HG03575 (cell line): Measurements from ENCODE around the gene SAA1.
A peak's percentile ranks its signal among the peaks of the same experiment; 100 is the strongest.
"Not testable (repeated sequence)": the region's sequence is repeated elsewhere in the genome, so short reads cannot be mapped to it uniquely, and the experiment has no call there.

Experiments
- ATAC-seq: cut with Tn5 transposase; IDR thresholded peaks from one replicate; pipeline ENCODE4 v1.9.1; 2021; ENCODE audit not compliant: unreplicated experiment, insufficient number of reproducible peaks, low FRiP score; ENCODE audit errors: extremely low read depth

The SAA1 gene

DNA sequence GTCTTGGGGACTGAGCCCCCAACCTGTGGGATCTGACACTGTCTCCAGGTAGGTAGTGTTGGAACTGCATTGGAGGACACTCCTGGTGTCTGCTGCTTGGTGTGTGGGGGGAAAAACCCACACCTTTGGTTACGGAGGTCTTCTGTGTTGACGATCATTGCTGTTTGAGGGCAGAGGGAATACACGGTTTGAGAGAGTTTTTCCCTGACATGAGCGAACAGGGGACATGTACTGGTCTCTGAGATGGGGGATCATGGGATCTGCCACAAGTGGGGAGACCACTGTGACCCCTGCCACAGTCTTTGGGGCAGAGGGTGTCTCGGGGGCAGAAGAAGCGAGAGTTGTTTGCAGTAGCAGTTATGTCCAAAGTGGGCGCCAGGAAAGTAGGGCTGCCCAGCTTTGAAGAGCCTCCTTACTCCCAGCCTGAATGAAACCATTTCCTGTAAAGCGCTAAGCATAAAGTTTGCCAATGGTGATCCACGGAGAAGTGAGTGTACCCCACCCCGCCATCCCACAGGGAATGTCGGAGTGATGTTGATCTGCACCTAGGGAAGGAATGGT is 12.2 kb upstream of the SAA1 start:
- no peak for ATAC-seq

DNA sequence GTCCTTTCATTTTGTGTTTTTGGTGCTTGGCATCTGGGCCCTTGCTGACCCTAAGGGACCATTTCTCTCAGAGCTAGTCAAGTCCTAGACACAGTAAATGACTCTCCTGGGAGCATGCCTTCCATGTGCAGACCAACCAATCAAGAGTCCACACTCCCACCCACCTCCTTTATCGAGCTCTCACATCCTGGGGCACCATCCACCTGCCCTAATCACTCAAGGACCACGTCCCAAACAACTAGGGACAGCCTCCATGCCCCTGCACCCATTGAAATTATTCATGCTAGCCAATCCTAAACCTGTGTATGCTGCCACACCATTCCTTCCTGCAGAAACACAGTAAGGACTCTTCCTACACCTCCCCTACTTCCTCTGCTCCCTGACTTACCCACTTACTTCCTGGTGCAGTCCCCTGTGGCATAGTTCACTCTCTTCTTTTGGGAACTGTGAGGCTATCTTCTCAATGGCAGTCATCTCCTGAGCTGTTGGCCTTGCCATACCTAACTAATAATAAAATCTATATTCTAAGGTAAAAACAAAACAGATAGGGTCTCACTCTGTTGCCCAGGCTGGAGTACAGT is 11.2 kb upstream of the SAA1 start:
- no peak for ATAC-seq

DNA sequence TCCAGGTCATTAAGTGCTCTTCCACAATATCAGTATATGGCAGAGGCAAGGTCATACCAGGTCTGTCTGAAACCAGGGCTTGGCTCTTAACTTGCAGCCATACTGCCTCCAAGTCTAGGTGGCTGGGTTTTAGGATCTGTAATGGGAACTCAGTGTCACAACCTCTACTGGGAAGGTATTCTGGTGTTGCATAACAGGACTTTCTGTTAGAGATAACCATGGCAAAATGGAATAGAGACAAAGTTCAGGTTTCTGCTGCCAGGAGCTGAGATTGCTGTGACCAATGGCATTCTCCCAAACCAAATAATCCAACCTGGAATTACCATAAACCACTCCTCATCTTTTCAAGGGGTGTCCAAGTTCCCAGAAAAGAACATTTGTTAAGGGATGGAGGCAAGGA is 6.8 kb upstream of the SAA1 start:
- no peak for ATAC-seq

DNA sequence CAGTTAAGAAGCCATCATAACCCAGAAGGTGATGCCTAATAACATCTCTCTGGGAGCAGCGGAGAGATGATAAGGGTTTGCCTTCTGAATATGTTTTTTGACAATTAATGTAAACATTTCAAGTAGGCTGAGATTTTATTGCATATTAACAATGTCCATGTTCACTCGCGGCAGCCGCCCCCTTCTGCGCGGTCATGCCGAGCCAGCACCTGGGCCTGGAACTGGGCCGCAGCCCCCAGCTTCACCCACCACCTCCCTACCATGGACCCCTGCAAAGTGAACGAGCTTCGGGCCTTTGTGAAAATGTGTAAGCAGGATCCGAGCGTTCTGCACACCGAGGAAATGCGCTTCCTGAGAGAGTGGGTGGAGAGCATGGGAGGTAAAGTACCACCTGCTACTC is 4.3 kb upstream of the SAA1 start:
- ATAC-seq = no peak

DNA sequence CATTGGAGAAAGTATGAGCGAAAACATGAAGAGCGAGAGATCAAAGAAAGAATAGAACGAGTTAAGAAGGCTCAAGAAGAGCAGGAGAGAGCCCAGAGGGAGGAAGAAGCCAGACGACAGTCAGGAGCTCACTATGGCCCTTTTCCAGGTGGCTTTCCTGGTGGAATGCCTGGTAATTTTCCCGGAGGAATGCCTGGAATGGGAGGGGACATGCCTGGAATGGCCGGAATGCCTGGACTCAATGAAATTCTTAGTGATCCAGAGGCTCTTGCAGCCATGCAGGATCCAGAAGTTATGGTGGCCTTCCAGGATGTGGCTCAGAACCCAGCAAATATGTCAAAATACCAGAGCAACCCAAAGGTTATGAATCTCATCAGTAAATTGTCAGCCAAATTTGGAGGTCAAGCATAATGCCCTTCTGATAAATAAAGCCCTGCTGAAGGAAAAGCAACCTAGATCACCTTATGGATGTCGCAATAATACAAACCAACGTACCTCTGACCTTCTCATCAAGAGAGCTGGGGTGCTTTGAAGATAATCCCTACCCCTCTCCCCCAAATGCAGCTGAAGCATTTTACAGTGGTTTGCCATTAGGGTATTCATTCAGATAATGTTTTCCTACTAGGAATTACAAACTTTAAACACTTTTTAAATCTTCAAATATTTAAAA is 3.2 kb upstream of the SAA1 start:
- ATAC-seq = not testable (repeated sequence)

DNA sequence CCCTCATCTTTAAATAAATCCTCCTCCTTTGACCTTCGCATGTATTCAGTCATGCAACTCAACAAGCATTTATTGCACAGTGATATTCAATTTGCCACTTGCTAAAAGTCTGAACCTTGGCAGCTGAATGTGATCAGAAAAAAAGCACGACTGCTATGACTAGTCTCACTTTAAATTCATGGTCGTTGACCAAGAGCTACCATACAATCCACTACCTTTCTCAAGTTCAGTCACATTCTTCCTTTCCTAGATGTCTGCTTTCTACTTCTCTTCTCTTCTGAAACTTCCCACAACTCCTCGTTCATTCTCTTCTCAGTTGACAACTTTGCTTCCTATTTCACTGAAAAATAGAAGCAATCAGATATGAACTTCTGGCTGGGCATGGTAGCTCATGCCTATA is 2.0 kb upstream of the SAA1 start:
- ATAC-seq = no peak

DNA sequence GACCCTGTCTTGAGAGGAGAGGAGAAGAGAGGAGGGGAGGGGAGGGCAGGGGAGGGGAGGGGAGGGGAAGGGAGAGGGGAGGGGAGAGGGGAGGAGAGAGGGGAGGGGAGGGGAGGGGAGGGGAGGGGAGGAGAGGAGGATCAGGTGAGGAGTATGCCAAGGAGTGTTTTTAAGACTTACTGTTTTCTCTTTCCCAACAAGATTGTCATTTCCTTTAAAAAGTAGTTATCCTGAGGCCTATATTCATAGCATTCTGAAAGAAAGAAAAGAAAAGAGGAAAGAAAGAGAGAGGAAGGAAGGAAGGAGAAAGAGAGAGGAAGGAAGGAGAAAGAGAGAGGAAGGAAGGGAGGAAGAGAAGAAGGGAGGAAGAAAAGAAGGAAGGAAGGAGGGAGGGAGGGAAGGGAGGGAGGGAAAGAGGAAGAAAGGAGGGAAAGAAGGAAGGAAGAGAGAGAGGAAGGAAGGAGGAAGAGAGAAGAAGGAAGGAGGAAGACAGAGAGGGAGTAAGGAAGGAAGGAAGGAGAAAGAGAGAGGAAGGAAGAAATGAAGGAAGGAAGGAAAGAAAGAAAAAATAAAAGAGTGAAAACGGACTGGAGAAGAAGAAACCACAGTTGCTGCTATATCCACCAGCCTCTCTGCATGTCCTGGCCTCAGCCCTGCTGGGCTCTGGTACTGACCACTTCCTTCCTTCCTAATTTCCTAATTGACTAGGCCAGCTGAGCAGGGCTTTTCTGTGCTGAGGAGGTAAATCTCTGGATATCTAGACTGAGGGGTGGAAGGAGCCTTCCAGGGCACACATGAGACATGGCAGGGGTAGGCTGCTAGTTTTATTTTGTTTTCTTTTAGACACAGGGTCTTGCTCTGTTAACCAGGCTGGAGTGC is 1.1 kb upstream of the SAA1 start:
- ATAC-seq = no peak

DNA sequence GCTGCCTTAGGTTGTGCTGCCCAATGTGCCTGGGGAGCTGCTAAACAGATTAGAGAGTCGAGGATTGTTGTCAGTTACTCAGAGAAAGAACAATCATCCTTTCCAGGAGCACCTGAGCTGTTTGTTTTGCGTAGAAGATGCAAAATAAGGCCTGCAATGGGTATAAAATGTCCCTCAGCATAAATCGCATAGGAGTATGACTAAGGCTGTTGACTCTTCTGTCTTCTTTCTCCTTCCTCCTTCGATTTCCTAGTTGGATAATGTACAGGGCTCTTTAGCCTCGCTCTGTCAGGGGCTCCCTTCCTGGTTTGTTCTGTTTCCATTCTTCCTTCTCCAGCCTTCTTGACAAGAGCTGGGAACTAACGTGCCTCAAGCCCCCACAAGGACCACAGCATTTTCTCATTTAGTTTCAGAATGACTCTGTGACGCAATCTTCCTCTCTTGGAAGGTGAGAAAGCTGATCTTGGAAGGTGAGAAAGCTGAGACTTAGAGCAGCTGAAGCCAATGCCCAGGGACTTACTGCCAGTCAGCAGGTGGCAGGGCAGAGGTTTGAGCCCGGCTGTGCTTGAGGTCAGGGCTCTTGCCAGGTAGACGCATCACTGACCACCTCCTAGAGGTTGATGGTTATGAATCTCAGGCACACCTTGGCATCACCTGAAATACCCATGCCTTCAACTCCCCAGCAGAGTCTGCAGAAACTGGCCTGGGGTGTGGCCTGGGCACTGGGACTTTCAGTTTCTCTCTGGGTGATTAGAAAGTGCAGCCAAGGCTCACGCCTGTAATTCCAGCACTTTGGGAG is 1.5 kb downstream of the SAA1 start:
- not testable (repeated sequence) for ATAC-seq

DNA sequence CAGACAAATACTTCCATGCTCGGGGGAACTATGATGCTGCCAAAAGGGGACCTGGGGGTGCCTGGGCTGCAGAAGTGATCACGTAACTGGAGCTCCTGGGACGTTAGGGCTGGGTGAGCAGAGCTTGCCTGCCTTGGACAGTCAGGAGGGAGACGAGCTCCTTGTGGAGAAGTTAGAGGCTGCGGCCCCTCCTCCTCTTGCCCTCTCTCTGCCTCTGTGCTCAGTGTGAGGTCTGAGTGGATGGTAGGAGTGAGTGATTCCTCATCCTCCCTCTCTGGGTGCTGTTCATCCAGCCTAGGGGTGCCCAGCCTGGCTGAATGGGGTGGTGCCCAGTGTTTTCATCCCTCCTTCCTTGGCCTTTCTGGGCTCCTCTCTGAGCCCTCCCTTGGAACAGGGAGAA is 3.2 kb downstream of the SAA1 start:
- not testable (repeated sequence) for ATAC-seq

DNA sequence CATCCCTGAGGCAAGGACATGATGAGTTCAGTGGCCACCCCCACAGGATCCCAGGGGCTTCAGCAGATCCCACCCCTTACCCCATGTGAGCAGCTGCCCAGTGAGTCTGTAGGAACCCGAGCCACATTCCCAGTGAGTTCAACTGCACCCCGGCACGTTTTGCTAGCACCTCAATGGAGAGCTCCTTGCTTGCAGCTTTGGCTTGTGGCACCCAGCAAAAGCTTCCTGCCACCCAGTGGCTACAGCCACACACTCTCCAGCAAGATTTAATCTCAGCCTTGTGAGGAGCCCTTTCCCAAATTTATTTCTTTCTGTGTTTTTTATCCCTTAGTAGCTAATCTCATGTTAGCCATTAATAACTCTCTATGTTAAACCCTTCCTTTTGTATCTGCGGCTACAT is 4.0 kb downstream of the SAA1 start:
- no peak for ATAC-seq

DNA sequence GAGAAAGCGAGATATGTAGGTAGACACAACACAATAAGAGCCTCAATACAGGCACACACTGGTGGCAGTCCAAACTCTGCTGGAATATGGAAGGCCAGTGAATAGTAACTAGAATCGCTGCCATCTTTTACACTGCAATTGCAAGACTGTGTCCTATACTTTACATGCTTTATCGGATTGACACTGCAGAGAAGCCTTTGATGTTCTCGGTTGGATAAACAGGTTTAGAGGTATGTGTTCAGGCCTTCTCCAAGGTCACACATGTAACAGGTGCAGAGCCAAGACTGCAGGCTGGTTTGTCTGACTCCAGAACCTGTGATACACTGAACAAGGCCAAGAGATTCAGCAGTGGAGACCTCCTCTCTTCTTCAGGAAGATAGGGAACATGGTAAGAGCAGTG is 5.1 kb downstream of the SAA1 start:
- ATAC-seq = no peak

DNA sequence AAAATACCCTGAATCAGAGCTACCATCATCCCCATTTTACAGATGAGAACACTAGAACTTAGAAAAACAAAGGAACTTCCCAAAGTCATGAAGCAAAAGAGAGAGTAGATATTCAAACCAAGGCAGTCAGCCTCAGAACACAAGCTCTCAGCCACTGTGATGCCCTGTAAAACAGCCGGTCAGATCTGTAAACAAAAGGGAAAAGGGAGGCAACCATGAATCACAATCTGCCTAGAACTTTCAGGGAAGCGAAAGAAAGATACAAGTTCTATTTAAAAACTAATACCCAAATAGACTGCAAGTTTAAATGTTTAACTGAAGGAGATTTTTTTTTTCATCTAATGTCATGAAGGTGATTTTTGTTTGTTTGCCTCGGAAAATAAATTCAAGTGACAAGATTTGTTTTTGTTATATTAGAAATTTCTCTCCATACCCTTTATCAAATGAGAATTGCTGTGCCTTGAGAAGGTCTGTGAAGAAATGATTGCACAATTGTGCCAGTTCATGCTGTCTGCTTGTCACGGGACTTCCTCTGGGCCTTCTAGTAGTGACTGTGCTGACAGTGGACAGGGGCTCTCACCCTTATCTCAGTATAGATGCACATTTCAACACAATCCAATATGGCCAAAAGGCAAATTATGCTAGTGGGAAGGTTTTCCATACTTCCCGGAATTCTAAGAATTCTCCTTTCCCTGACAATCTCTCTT is 11.7 kb downstream of the SAA1 start:
- no peak for ATAC-seq

DNA sequence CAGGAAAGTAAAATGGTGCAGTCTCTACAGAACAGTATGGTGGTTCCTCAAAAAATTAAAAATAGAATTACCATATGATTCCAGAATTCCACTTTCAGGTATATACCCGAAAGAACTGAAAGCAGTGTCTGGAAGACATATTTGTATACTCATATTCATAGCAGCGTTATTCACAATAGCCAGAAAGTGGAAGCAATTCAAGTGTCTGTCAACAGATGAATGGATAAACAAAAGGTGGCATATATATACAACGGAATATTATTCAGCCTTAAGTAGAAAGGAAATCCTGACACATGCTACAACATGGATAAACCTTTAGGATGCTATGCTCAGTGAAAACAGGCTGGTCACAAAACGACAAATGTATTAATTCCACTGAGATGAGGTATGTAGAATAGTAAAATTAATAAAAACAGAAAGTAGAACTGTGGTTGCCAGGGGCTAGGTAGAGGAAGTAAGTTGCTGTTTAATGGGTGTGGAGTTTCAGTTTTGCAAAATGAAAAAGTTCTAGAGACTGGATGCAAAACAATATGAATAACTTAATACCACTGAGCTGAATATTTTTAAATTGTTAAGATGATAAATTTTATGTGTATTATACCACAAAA is 14.5 kb downstream of the SAA1 start:
- ATAC-seq = peak; percentile 63

DNA sequence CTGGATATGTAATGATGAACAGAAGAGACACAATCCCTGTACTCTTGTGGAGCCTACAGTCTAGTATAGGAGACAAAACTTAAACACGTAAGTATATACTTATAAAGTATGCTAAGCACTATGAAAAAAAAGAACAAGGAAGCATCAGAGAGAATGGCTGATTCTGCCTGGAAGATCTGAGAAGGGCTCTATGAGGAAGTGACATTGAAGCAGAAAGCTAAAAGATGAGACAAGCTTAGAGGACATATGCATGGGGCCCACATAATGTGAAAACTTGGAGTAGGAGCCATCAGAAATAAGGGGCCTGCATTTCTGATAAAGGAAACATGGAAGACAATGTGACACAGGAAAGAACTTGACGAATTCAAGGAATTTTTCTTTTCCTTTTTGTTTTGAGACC is 16.6 kb downstream of the SAA1 start:
- ATAC-seq = no peak

DNA sequence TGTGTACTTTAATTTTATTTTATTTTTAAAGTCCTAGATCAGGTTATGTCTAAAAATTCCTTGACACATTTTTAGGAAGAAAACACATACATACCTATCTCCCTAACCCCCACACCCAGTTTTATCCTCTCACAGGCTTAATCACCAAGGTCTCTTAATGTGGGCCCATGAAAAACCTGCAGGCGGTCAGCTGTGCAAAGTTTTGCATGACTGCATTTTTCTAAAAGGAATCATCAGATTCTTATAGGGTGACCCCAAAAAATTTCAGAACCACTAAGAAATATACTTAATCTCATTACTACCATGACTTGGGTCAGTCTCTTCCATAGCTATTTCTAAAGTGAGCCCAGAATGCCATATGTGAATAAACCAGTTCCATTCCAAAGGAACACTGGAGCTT is 19.8 kb downstream of the SAA1 start:
- no peak for ATAC-seq

DNA sequence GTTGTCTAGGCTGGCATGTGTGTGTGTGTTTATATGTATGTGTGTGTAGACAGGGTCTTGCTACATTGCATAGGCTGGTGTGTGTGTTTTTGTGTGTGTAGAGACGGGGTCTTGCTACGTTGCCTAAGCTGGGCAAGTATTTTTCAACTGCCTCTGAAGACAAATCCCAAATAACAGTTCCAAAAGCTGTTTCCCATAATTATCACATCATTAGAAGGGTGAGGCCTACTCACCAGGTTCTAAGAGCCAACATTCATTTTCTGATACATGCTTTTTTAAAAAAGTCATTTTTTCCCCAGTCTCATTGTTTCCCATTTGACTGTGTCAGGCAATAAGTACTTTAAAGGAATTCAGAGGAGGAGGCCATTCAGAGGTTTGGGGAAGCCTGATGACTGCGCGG is 22.8 kb downstream of the SAA1 start:
- ATAC-seq = no peak

DNA sequence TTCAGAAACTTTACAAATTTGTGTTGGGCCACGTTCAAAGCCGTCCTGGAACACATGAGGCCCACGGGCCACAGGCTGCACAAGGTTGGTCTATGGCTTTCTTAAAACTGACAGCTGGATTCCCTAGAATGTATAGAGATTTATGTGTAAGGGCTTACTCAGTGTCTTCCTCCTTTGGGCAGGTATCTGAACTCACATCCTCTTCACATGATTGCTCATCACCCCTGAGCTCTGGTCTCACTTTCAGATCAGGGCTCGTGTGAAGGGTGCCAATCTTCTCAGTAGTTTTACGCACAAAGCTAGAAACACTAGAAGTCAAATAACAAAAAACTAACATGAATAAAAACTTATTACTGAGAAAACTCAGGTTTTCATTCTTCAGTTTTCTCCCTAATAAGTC is 28.8 kb downstream of the SAA1 start:
- ATAC-seq = no peak

DNA sequence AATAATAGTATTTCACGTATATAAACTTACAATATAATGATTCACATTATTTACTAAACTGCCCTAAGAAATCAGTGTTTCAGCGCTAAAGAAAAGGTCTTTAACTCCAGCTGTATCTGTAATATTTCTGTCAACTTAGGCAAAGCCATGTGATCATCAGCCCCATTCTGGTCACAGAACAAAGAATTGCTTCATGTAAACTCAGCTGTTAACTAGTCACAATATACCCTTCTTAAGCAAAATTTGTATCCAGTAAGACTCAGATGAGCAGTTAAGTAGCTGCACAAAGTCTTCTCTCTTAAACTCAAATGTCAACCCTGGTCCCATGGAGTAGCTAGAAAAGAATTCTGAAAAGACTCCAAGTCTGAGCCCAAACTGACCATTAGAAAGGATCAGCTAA is 29.3 kb downstream of the SAA1 start:
- no peak for ATAC-seq
